ENCODE measurements around the gene NYAP1. TPM values are rescaled to one million over a fixed set of nuclear protein-coding genes. Genes with fewer than 3 reads are reported as not detected.
"Not testable (repeated sequence)": the region's sequence is repeated elsewhere in the genome, so short reads cannot be mapped to it uniquely, and the experiment has no call there.

Gene NYAP1
- total RNA-seq, 1 donor from 2014 or later, result not detected

DNA sequence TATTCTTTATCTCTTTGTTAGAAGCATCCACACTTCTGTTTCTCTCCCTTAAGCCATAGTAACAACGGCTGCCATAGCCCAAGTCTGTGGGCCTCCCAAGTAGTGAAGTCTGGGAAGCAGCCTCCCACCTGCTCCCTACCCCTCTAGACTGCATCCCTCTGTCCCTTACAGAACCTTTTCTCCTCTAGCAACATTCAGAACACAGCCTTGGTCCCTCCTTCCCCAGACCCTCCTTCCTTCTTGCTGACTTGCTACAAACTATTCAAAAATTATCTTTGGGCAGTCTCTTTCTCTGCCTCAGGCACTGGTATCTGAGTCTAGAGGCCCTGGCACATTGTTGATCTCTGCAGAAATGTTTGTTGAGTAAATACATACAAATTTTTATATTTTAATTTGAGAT is 2.3 kb upstream of the NYAP1 start:
- intact Hi-C loops (cut with micrococcal nuclease), result no loop called here

GRCh38 chr7:100482728-100483089 is 1.0 kb upstream of the NYAP1 start:
- intact Hi-C loops (cut with micrococcal nuclease), result loop anchor here (1.0 to 2.0 kb wide), 5 partner anchors 13 to 77 kb away; partner anchors contain the start of gene PPP1R35

DNA sequence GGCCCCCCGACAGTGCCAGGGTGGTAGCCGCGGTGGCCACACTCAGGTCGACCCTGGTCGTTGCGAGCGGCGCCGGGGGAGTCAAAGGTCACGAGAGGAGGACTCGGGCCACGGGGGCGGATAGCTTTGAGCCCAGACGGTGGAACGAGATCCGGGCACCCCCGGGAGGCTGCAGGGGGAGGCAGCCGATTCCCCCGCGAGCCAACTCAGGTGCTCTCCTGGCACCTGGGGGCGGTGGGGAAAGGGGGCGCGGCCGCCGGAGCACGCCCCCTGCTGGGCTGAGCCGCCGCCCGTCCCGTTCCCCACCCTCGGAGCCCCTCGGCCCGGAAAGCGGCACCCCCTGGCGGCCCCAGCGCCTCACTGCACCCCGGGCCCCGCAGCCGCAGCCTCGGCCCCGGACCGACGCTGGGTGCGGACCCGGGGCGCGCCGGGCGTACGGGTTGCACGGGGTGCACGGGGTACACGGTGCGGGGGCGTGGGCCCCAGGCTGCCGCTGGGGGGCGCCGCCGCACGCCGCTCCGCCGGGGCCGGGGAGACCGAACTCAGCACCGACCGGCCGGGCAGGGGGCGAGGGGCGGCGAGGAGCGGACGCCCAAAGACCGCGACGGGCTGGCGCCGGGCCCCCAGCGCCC is 521 bp upstream of the NYAP1 start:
- intact Hi-C loops (cut with micrococcal nuclease), result loop anchor here (1.0 to 2.0 kb wide), 5 partner anchors 14 to 76 kb away; partner anchors contain the start of gene PPP1R35

DNA sequence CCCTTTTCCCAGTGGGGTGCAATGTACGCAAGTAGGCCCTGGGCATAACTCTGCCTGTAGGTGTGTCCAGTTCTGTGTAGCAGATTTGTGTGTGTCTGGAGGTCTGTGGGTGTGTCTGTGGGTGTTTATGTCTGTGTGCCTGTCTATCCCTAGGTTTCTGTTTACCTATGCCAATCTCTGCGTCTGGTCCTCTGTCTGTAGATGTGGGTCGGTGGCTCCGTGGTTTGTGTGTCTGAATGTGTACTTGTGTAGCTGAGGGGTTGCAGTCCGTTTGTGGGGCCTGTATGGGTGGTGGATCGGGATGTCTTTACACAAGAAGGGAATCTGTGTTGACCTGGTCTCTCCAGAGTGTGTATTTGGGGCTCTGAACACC is 932 bp downstream of the NYAP1 start:
- intact Hi-C loops (cut with micrococcal nuclease), result no loop called here

GRCh38 chr7:100485471-100485876 is 1.7 kb downstream of the NYAP1 start:
- intact Hi-C loops (cut with micrococcal nuclease), result no loop called here

- intact Hi-C loops (cut with micrococcal nuclease), result no loop called here
Measured at GRCh38 chr7:100486111-100486636, 2.4 kb downstream of the NYAP1 start.

- intact Hi-C loops (cut with micrococcal nuclease), result no loop called here
Measured at GRCh38 chr7:100486753-100487446, 3.2 kb downstream of the NYAP1 start.

DNA sequence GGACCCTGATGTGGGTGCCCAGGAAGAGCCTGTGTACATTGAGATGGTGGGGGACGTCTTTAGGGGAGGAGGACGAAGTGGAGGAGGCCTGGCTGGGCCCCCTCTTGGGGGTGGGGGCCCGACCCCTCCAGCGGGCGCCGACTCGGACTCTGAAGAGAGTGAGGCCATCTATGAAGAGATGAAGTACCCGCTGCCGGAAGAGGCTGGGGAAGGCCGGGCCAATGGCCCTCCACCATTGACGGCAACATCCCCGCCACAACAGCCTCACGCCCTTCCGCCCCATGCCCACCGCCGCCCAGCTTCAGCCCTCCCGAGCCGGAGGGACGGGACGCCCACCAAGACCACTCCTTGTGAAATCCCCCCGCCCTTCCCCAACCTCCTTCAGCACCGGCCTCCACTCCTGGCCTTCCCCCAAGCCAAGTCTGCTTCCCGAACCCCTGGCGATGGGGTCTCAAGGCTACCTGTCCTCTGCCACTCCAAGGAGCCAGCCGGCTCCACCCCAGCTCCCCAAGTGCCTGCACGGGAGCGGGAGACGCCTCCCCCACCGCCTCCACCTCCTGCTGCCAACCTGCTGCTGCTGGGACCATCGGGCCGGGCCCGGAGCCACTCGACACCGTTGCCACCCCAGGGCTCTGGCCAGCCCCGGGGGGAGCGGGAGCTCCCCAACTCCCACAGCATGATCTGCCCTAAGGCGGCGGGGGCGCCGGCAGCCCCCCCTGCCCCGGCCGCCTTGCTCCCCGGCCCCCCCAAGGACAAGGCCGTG is 4.8 kb downstream of the NYAP1 start:
- intact Hi-C loops (cut with micrococcal nuclease), result no loop called here

GRCh38 chr7:100489121-100489520 is 5.4 kb downstream of the NYAP1 start:
- intact Hi-C loops (cut with micrococcal nuclease), result no loop called here

DNA sequence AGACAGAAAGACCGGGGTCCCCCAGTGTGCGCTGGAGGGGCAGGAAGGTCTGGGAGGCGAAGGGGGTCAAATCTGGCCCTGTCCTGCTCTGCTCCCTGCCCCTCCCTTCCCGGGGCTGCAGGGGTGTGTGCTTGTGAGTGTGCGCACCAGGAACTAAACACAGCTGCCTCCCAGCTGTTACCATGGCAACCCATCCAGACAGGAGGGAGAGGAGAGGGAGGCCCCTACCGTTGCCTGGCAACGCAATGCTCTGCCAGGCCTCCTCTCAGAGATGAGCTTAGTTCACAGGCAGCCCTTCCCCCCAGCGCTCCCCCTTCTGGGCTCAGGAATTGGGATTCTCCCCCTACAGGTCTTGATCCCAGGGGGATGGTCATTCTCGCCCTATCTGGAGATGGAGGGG is 6.1 kb downstream of the NYAP1 start:
- intact Hi-C loops (cut with micrococcal nuclease), result no loop called here

- intact Hi-C loops (cut with micrococcal nuclease), result no loop called here
Measured at GRCh38 chr7:100490483-100491191, 6.9 kb downstream of the NYAP1 start.

DNA sequence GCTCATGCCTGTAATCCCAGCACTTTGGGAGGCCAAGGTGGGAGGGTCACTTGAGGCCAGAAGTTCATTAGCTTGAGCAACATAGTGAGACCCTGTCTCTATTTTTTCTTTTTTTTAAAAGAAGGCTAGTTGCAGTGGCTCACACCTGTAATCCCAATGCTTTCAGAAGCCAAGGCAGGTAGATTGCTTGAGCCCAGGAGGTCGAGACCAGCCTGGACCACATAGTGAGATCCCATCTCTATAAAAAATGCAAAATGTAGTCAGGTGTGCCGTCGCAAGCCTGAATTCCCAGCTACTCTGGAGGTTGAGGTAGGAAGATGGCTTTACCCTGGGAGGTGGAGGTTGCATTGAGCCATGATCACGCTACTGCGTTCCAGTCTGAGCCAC is 7.5 kb downstream of the NYAP1 start:
- intact Hi-C loops (cut with micrococcal nuclease), result no loop called here

GRCh38 chr7:100492738-100493475 is 9.2 kb downstream of the NYAP1 start:
- intact Hi-C loops (cut with micrococcal nuclease), result no loop called here

DNA sequence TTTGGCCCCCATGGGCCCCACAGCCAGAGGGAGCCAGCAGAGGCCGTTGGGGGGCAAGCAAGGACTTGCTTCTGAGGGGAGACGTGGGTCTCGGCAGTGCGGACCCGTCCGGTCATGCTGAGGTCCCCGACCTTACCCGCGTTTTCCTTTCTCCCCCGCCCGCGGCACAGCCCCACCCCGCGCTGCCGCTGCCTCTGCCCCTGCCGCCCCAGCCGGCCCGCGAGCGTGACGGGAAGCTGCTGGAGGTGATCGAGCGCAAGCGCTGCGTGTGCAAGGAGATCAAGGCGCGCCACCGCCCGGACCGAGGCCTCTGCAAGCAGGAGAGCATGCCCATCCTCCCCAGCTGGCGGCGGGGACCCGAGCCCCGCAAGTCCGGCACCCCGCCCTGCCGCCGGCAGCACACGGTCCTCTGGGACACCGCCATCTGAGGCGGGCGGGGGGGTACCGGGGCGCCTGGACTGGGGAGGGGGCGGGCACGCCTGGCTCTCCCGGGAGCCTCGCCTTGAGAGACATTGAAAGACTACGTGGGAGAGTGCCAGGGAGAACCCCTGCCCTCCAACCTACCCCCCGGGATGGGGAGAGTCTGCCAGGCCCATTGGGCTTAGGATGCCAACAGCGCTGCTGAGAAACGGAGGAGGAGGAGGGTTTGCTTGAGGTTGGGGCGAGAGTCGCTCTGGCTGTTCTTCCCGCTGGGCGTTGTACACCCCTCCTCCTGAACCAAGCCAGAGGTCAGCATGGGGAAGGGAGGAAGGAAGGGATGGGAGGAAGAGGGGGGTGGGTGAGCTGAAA is 9.9 kb downstream of the NYAP1 start:
- intact Hi-C loops (cut with micrococcal nuclease), result no loop called here

- intact Hi-C loops (cut with micrococcal nuclease), result no loop called here
Measured at GRCh38 chr7:100496509-100496908, 12.8 kb downstream of the NYAP1 start.

DNA sequence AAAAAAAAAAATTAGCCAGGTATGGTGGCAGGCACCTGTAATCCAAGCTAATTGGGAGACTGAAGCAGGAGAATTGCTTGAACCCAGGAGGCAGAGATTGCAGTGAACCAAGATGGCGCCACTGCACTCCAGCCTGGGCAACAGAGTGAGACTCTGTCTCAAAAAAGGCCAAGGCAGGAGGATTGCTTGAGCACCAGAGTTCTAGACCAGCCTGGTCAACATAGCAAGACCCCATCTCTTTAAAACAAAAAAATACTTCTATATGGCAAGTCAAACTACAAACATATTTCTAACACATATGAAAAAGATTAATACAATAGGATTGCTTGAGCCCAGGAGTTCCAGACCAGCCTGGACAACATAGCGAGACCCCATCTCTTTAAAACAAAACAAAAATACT is 17.0 kb downstream of the NYAP1 start:
- intact Hi-C loops (cut with micrococcal nuclease), result not testable (repeated sequence)

DNA sequence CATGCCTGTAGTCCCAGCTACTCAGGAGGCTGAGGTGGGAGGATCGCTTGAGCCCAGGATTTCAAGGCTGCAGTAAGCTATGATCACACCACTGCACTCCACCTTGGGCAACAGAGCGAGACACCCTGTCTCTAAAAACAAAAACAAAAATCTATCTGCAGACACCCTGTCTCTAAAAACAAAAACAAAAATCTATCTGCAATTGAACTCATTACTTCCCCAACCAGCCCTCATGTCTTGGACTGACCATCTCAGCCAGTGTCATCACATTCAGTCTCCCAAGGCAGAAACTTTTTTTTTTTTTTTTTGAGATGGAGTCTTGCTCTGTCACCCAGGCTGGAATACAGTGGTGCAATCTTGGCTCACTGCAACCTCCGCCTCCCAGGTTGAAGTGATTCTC is 20.3 kb downstream of the NYAP1 start:
- intact Hi-C loops (cut with micrococcal nuclease), result not testable (repeated sequence)

DNA sequence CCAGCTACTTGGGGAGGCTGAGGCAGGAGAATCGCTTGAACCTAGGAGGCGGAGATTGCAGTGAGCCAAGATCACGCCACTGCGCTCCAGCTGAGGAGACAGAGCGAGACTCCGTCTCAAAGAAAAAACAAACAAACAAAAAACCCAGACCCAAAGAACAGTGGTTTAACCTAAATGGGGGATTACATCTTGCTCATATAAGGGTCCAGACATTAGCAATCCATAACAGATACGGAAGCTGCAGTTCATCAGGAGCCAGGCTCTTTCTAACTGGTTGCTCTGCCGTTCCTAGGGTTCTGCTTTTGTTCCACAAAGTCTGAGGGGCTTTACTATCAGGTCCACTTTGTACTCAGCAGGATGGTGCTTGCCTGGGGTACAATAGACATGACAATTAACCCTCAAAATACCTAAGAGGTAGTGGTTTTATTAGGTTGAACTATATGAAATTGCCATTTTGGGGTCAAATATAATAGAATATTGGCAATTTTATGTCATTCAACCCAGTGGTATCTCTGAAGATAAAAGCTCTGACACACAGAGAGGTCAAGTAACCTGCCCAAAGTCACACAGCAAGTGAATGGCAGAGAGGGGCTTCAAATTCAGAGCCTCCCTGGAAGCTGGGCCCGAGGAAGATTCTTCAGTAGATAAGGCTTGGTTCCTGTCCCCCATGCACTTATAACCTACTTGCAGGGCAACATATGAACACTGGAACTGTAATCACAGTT is 21.3 kb downstream of the NYAP1 start:
- intact Hi-C loops (cut with micrococcal nuclease), result no loop called here

GRCh38 chr7:100506356-100506923 is 22.7 kb downstream of the NYAP1 start:
- intact Hi-C loops (cut with micrococcal nuclease), result no loop called here
